ENCODE measurements around the gene ZNF324B.
A peak's percentile ranks its signal among the peaks of the same experiment; 100 is the strongest.
"Not testable (repeated sequence)": the region's sequence is repeated elsewhere in the genome, so short reads cannot be mapped to it uniquely, and the experiment has no call there.

ZNF324B gene

DNA sequence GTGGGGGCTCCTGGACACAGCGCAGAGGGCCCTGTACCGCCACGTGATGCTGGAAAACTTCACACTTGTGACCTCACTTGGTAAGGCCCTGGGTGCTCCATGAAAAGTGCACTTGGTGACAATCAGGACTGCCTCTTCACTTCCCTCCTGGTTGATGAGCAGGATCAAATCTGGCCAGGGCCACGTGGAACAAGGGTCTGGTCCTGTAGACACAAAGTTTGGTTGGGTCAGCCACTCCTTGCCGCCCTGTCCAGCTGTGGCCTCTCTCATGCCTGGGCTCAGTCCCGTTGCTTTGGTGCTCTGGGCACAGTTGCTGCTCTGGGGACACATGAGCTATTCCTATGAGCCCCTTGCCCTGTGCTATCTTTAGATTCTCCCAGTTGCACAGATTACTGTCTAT lies 2.3 kb downstream of the ZNF324B start:
- Histone ChIP-seq H3K36me3 (ENCODE audit: control insufficient read depth, insufficient read depth, low read length) (no peaks in the 10 kb centered on the region), H3K4me3 (ENCODE audit: insufficient read depth, low read depth, low read length) (no peak overlapping the region), H3K4me1 (ENCODE audit: control insufficient read depth, insufficient read depth, low read length) (no peaks in the 10 kb centered on the region), H3K27me3 (ENCODE audit: control insufficient read depth, insufficient read depth, low read length, poor library complexity, severe bottlenecking) (peaks cover 37% of the 10 kb centered on the region), H3K9me3 (ENCODE audit: control insufficient read depth, low read length) (peaks cover 2% of the 10 kb centered on the region), H3K27ac (ENCODE audit: insufficient read depth, low read depth, low read length, poor library complexity, severe bottlenecking) (no peak overlapping the region)
- WGBS, 2 experiments, result 88 to 90% methylated on average over 6 of the region's 6 CpGs

DNA sequence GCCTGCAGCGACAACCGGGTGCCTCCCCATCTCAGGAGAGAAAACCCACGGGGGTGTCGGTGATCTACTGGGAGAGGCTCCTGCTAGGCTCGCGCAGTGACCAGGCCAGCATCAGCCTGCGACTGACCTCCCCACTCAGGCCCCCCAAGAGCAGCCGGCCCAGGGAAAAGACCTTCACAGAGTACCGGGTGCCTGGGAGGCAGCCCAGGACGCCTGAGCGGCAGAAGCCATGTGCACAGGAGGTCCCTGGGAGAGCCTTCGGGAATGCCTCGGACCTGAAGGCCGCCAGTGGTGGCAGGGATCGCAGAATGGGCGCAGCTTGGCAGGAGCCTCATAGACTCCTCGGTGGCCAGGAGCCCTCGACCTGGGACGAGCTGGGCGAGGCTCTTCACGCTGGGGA lies 3.9 kb downstream of the ZNF324B start:
- H3K27me3 ChIP-seq (ENCODE audit: control insufficient read depth, insufficient read depth, low read length, poor library complexity, severe bottlenecking), result peaks cover 28% of the 10 kb centered on the region
- no peaks in the 10 kb centered on the region for H3K36me3 ChIP-seq (ENCODE audit: control insufficient read depth, insufficient read depth, low read length)
- no peak overlapping the region for H3K27ac ChIP-seq (ENCODE audit: insufficient read depth, low read depth, low read length, poor library complexity, severe bottlenecking)
- no peaks in the 10 kb centered on the region for H3K4me1 ChIP-seq (ENCODE audit: control insufficient read depth, insufficient read depth, low read length)
- 95 to 96% methylated on average over 17 of the region's 21 CpGs for WGBS, 2 experiments
- H3K4me3 ChIP-seq (ENCODE audit: insufficient read depth, low read depth, low read length), result no peak overlapping the region
- no peaks in the 10 kb centered on the region for H3K9me3 ChIP-seq (ENCODE audit: control insufficient read depth, low read length)

DNA sequence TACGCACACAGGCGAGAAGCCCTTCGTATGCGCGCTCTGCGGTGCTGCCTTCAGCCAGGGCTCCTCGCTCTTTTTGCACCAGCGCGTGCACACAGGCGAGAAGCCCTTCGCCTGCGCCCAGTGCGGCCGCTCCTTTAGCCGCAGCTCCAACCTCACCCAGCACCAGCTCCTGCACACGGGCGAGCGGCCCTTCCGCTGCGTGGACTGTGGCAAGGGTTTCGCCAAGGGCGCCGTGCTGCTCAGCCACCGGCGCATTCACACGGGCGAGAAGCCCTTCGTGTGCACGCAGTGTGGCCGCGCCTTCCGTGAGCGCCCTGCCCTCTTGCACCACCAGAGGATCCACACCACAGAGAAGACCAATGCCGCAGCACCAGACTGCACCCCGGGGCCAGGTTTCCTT lies 4.7 kb downstream of the ZNF324B start:
- no peak overlapping the region for H3K27ac ChIP-seq (ENCODE audit: insufficient read depth, low read depth, low read length, poor library complexity, severe bottlenecking)
- WGBS, 2 experiments, result 96 to 97% methylated on average over 35 of the region's 35 CpGs
- no peak overlapping the region for H3K4me3 ChIP-seq (ENCODE audit: insufficient read depth, low read depth, low read length)
- no peaks in the 10 kb centered on the region for H3K9me3 ChIP-seq (ENCODE audit: control insufficient read depth, low read length)
- H3K4me1 ChIP-seq (ENCODE audit: control insufficient read depth, insufficient read depth, low read length), result no peaks in the 10 kb centered on the region
- peaks cover 20% of the 10 kb centered on the region for H3K27me3 ChIP-seq (ENCODE audit: control insufficient read depth, insufficient read depth, low read length, poor library complexity, severe bottlenecking)
- no peaks in the 10 kb centered on the region for H3K36me3 ChIP-seq (ENCODE audit: control insufficient read depth, insufficient read depth, low read length)

DNA sequence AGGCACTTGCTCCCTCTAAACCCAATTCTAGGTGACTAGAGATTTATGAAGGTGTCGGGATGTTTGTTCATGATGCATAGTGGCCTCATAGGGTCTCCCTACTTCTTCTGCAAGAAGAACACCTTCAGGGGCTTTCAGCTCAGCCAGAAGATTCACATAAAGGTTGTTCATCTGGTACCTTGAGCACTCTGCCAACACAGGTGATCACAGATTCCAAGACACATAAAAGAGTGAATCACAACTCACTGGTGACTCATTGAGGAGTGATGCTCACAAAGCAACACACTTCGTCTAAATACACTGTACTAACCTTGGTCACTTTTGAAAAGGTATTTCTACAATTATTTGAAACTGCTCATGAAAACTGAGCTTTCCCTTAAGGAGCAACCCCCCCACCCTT lies 8.6 kb downstream of the ZNF324B start:
- WGBS, 2 experiments, result 80 to 94% methylated on average over 2 of the region's 2 CpGs
- Histone ChIP-seq H3K4me1 (ENCODE audit: control insufficient read depth, insufficient read depth, low read length) (no peaks in the 10 kb centered on the region), H3K4me3 (ENCODE audit: insufficient read depth, low read depth, low read length) (no peak overlapping the region), H3K27me3 (ENCODE audit: control insufficient read depth, insufficient read depth, low read length, poor library complexity, severe bottlenecking) (no peaks in the 10 kb centered on the region), H3K36me3 (ENCODE audit: control insufficient read depth, insufficient read depth, low read length) (no peaks in the 10 kb centered on the region), H3K27ac (ENCODE audit: insufficient read depth, low read depth, low read length, poor library complexity, severe bottlenecking) (no peak overlapping the region), H3K9me3 (ENCODE audit: control insufficient read depth, low read length) (no peaks in the 10 kb centered on the region)

DNA sequence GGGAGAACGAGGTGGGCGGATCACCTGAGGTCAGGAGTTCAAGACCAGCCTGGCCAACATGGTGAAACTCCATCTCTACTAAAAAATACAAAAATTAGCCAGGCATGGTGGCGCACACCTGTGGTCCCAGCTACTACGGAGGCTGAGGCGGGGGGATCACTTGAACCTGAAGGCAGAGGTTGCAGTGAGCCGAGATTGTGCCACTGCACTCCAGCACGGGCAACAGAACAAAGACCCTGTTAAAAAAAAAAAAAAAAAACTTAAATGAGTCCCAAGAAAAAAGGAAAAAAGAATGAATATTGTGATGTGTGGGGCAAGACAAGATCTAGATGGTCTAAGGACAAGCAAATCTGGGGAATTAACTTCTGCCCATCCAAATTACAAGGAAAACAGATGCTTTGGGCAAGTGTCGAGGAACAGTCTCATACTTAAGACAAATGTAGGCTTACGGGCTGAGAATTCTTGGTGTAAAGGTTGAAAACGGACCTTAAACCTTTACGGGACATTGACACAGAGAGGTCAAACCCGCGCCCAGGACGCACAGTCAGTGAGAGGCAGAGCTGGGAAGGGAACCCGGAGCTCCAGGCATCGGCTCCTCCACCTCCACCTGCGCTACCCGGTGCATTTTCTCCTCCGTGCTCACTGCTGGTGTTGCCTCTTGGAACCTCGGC lies 14.8 kb downstream of the ZNF324B start:
- Histone ChIP-seq H3K9me3 (ENCODE audit: control insufficient read depth, low read length) (no peaks in the 10 kb centered on the region), H3K27me3 (ENCODE audit: control insufficient read depth, insufficient read depth, low read length, poor library complexity, severe bottlenecking) (peaks cover 8% of the 10 kb centered on the region), H3K4me1 (ENCODE audit: control insufficient read depth, insufficient read depth, low read length) (no peaks in the 10 kb centered on the region), H3K4me3 (ENCODE audit: insufficient read depth, low read depth, low read length) (peak overlapping the region; percentile 89), H3K36me3 (ENCODE audit: control insufficient read depth, insufficient read depth, low read length) (peaks cover 5% of the 10 kb centered on the region), H3K27ac (ENCODE audit: insufficient read depth, low read depth, low read length, poor library complexity, severe bottlenecking) (no peak overlapping the region)
- 48 to 51% methylated on average over 20 of the region's 20 CpGs for WGBS, 2 experiments

DNA sequence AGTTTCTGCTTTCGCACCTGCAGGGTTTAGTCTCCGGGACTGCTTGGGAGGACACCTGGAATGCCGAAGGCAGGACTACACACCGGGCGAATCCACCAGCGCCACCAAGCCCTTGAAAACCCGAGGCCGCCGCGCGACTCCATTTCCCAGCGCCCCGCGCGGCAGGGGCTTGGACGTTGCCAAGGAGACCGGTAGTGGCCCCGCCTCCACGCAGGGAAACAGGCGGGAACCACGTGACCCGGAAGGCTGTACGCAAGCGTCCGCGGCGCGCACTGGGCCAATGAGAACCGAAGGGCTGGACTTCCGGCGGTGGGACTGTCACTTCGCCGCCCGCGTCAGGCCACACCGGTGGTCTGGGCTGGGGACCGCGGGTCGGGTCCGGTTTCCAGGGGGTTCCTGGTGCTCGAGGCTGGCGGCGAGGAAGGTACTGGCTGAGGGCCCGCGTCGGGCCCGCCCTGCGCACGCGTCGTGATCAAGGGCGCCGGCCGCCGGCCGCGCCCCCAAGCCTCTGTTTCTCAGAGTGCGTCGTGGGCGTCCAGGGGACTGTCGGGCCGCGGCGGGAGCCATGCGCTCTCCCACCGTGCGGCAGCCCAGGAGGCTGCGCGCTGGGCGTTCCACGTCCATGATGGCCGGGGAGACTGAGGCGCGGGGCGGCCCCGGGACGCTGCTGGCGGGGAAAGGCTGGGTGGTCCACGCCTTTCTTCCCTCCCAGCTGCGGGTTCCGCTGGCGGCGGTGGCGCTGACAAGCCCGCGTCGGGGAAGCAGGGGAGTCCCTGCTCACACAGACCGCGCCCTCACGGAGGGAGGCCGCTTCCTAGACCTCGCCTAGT lies 15.6 kb downstream of the ZNF324B start, which contains the start of gene ZNF324:
ZNF324 (plus strand) TSS at position 321 of the 830 bp plus-strand sequence. CDS start 2,106 bp downstream, outside the sequence.
- Histone ChIP-seq H3K4me1 (ENCODE audit: control insufficient read depth, insufficient read depth, low read length) (no peaks in the 10 kb centered on the region), H3K4me3 (ENCODE audit: insufficient read depth, low read depth, low read length) (peak within 1 kb of the TSS; percentile 89), H3K9me3 (ENCODE audit: control insufficient read depth, low read length) (no peaks in the 10 kb centered on the region), H3K36me3 (ENCODE audit: control insufficient read depth, insufficient read depth, low read length) (peaks cover 5% of the 10 kb centered on the region), H3K27me3 (ENCODE audit: control insufficient read depth, insufficient read depth, low read length, poor library complexity, severe bottlenecking) (peaks cover 8% of the 10 kb centered on the region), H3K27ac (ENCODE audit: insufficient read depth, low read depth, low read length, poor library complexity, severe bottlenecking) (peak within 1 kb of the TSS; percentile 82)
- WGBS, 2 experiments, result 0% methylated on average over 92 of the region's 92 CpGs

DNA sequence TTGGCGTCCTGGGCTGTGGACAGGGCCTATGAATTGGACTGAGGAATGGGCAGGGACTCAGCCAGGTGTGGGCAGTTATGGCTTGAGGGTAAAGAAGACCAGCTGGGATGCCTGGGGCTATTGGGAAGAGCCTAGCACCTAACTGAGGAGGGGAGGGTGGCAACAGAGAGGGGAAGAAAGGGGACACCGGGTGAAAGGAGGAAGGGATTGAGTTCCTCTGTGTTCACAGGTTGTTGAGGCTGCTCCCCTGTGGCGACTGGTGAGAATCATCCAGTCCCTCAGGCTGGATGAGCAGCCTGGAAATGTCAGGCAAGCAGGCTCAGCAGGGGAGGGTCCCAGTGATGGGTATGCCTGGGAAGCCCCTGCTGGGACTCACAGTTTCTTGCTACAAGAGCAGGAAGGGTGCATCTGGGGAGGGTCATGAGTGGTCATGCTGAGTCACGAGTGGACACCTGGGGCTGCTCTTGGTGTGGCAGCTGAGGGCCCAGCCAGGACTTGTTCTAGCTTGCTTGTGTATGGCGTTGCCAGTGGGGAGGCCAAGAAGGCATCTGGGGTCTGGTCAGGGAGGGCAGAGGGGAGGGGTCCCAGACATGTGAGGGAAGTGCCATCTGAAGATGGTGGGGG lies 16.9 kb downstream of the ZNF324B start:
- no peaks in the 10 kb centered on the region for H3K4me1 ChIP-seq (ENCODE audit: control insufficient read depth, insufficient read depth, low read length)
- H3K27ac ChIP-seq (ENCODE audit: insufficient read depth, low read depth, low read length, poor library complexity, severe bottlenecking), result no peak overlapping the region
- WGBS, 2 experiments, result 71 to 73% methylated on average over 5 of the region's 5 CpGs
- no peaks in the 10 kb centered on the region for H3K9me3 ChIP-seq (ENCODE audit: control insufficient read depth, low read length)
- H3K36me3 ChIP-seq (ENCODE audit: control insufficient read depth, insufficient read depth, low read length), result peaks cover 5% of the 10 kb centered on the region
- H3K4me3 ChIP-seq (ENCODE audit: insufficient read depth, low read depth, low read length), result no peak overlapping the region
- H3K27me3 ChIP-seq (ENCODE audit: control insufficient read depth, insufficient read depth, low read length, poor library complexity, severe bottlenecking), result peaks cover 8% of the 10 kb centered on the region

DNA sequence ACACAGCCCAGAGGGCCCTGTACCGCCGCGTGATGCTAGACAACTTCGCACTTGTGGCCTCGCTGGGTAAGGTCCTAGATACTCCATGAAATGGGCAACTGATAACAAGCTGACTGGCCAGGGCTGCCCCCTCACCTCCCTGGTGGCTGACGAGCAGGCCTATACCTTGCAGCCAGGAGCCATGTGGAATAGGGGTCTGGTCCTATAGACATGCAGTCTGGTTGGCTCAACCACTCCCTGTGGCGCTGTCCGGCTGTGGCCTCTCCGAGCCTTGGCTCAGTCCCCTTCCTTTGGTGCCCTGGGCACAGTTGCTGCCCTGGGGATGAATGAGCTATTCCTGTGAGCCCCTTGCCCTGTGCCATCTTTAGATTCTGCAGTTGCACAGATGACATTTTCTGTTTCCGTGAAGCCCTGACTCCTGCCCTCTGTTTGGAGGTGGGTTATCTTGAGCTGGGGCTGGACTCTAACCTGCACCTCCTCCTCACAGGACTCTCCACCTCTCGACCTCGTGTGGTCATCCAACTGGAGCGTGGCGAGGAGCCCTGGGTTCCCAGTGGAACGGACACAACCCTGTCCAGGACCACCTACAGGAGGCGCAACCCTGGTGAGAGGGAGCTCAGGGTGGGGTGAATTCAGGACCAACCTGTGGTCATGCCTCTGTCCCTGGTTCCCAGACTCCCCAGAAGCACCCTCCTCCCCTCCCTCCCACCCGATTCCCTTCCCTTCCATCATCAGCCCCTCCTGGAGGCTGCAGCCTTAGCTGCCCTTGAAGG lies 18.0 kb downstream of the ZNF324B start:
- H3K27ac ChIP-seq (ENCODE audit: insufficient read depth, low read depth, low read length, poor library complexity, severe bottlenecking), result no peak overlapping the region
- WGBS, 2 experiments, result 92 to 94% methylated on average over 16 to 17 of the region's 17 CpGs
- no peak overlapping the region for H3K4me3 ChIP-seq (ENCODE audit: insufficient read depth, low read depth, low read length)
- peaks cover 8% of the 10 kb centered on the region for H3K27me3 ChIP-seq (ENCODE audit: control insufficient read depth, insufficient read depth, low read length, poor library complexity, severe bottlenecking)
- H3K36me3 ChIP-seq (ENCODE audit: control insufficient read depth, insufficient read depth, low read length), result peaks cover 5% of the 10 kb centered on the region
- no peaks in the 10 kb centered on the region for H3K4me1 ChIP-seq (ENCODE audit: control insufficient read depth, insufficient read depth, low read length)
- no peaks in the 10 kb centered on the region for H3K9me3 ChIP-seq (ENCODE audit: control insufficient read depth, low read length)

- 96% methylated on average over 28 of the region's 53 CpGs for WGBS, 2 experiments
- not testable (repeated sequence) for H3K9me3 ChIP-seq (ENCODE audit: control insufficient read depth, low read length); H3K36me3 ChIP-seq (ENCODE audit: control insufficient read depth, insufficient read depth, low read length); H3K27me3 ChIP-seq (ENCODE audit: control insufficient read depth, insufficient read depth, low read length, poor library complexity, severe bottlenecking); H3K27ac ChIP-seq (ENCODE audit: insufficient read depth, low read depth, low read length, poor library complexity, severe bottlenecking); H3K4me3 ChIP-seq (ENCODE audit: insufficient read depth, low read depth, low read length); H3K4me1 ChIP-seq (ENCODE audit: control insufficient read depth, insufficient read depth, low read length)
These were observed 19.6 kb downstream of the ZNF324B start for GRCh38 chr19:58470837-58471543.
